ENCODE measurements around the gene PELI2.

Gene PELI2

DNA sequence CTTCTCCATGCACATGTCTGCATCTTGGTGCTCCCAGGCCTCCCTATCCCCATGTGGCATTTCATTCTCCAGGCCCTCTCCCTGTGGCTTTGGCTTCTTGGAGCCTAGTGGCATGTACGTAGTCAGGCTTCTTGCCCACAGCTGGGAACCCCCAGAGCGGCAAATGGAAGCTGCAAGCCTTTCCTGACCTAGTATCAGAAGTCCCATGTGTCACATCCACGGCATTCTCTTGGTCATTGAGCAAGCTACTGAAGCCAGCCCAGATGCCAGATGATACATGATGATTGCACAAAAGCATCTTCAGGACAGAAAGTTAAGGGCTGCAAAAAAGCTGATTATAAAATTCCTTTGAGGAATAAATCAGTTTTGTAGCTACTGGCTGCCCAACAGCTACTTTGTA lies 154.9 kb downstream of the PELI2 start:
- Histone ChIP-seq H3K4me3 (no peak overlapping the region), H3K27ac (peak overlapping the region in 6 of 21 experiments; percentile 5 to 77 (median 22))

DNA sequence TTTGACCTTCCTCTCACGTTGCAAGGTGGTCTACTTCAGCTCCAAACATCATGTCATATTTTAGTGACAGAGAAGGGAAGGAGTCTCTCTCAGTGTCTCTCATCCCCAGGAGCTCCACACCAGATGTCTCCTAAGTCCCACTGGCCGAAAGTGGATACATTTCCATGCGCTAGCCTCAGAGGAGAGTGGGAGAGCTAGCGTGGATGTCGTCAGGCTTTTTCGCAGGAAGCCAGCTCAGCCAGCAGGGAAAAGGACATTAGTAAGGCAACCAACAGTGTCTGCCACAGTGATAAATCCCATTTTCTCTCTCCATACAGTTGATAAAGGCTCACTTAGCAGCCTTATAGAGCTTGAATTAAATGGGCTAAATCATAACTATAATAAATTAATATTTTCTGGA lies 155.7 kb downstream of the PELI2 start:
- Histone ChIP-seq H3K4me3 (no peak overlapping the region), H3K27ac (peak overlapping the region in 2 of 21 experiments; percentile 30 to 64)

DNA sequence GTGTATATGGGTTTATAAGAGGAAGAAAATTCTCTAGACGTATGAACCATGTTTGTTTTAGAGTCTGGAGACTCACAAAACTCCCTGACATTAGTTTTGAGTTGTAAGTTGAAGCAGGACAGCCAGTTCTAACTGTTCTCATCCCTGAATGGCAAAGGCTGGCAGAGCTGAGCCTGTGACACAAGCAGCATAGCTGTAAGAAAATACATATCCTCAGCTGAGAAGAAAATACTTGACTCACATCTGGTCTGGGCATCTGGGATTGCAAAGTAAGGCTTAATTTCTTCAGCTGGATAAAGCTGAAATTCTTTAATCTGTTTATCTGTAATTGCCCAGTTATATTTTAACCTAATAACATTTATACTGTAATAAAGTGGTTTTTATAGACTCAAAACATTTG lies 156.3 kb downstream of the PELI2 start:
- peak overlapping the region in 1 of 21 experiments; percentile 64 for H3K27ac ChIP-seq
- no peak overlapping the region for H3K4me3 ChIP-seq

DNA sequence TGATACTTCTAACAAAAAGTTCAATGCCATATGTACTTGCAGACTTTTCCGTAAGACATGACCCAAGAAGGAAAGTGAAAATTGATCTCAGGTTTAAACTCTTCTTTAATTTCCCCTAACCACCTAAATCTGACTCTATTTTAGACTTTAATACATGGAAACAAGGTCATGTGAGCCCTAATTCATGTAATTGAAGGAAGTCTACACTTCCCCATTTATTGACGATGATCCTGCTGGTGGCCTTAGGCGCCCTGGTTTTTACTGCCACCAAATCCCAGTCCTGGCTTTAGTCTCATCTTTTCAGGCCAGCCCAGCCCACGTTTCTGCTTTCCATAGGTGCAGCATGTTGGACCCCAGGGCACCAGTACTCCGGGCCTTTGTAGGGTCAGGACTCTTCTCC lies 157.9 kb downstream of the PELI2 start:
- H3K4me3 ChIP-seq: no peak overlapping the region
- H3K27ac ChIP-seq: no peak overlapping the region

DNA sequence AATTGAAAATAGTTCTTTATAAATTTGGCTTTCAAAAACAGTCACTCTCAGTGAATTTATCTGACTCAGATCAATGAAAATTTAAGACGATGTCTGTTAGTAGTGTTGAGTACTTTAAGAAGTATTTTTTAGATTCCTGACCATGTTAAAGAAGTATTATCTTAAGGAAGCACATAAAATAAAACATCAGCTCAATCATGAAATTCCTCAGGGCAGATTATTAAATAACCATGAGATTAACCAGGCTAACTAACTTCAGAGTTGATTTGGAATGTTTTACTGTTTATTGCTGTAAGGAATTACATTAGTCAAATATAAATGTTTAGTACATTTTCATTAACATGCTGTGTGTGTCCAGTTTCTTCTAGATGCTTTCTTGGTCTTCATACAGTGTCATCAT lies 160.2 kb downstream of the PELI2 start:
- H3K4me3 ChIP-seq: no peak overlapping the region
- no peak overlapping the region for H3K27ac ChIP-seq

DNA sequence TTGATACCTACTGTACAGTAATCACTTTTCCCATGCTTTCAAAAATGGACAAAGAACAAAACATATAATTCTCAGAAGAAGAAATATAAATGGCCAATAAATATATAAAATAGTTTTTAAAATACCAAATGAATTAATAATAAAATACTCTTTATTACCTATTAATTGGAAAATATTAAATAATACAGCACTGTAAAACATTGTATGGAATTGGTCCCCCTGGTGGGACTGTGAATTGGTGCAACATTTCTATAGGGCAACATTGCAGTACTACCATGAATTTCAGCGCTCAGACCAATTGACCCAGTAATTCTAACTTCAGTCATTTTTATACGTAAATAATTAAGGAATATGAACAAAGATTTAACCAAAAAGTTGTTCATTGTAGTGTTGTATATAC lies 162.6 kb downstream of the PELI2 start:
- Histone ChIP-seq H3K4me3 (no peak overlapping the region), H3K27ac (no peak overlapping the region)

DNA sequence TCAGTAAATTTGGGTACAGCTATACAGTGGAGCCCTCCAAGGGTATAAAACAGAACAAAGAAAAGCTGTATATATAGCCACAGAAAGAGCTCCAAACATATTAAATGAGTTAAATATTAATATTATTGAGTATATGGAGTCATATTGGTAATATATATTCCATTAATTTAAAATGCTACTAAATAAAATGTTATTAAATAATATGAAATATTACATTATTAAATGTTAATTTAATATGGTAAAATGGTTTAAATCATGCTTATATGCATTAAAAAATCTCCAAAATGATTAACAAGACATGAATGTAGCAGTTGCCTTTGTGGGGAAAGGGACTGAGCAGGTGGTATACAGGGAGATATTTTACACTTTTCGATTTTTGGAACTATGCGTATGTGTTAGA lies 164.0 kb downstream of the PELI2 start:
- Histone ChIP-seq H3K4me3 (no peak overlapping the region), H3K27ac (no peak overlapping the region)

DNA sequence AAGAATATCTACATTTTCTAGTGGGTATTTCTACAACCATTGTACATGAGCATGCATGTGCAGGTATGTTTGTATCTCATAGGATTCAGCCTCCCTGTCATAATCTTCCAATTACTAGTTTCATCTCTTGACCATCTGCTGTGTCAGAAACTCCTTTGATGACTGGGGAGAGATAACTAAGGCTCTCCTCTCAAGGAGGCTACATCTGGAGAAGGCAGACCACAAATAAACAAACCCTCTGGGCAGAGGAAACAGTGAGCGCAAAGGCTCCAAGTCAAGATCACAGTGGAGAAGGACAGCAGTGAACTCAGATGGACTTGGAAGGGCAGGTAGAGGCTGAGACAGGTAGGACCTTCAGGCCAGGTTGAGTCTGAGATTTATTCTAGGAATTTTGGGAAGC lies 166.4 kb downstream of the PELI2 start:
- Histone ChIP-seq H3K4me3 (no peak overlapping the region), H3K27ac (no peak overlapping the region)

DNA sequence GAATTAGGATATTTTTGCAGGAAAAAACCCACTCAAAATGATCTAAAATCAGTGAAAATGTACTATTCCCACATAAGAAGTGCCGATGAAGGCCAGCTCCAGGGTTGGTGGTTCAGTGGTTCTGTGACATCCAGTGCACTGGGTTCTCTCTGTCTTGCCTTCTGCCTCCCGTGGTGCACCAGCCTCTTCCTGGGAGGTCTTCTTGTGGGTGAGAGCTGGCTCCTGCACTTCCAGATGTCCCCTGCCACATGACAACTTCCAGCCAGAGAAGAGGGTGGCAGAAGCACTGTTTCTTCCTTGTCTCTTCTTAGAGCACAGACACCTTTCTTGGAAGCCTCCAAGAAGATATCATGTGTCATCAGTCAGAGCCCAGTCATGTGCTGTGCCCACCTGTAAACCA lies 170.9 kb downstream of the PELI2 start:
- no peak overlapping the region for H3K27ac ChIP-seq
- H3K4me3 ChIP-seq: no peak overlapping the region

DNA sequence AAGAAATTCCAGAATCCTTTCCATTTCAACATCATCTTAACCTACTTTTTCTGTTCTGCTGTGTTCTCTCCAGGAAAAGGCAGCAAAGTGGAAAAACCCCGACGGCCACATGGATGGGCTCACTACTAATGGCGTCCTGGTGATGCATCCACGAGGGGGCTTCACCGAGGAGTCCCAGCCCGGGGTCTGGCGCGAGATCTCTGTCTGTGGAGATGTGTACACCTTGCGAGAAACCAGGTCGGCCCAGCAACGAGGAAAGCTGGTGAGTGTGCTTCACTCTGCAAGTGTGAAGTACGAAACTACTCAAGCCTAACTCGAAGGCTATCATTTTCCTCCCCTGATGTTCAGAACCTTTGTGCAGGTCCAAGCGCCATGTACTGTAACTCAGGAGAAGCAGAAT lies 172.0 kb downstream of the PELI2 start:
- Histone ChIP-seq H3K4me3 (no peak overlapping the region), H3K27ac (no peak overlapping the region)

DNA sequence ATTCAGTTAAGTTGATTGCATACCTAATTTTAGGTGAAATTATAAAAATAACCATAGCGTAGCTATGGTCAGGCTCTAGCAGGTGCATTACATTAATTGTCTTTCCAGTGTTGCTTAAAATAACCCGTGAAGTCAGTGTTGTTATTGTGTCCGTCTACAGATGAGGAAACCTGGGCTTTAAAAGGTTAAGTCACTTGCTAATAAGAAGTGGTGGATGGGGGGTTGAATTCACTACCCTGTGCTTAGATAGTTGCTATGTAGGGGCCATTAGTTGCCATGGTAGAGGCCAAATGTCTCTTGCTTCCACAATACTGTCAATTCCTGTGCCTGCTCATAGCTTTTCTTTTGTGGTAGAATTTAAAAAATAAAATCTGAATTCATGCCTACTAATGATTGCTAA lies 174.8 kb downstream of the PELI2 start:
- no peak overlapping the region for H3K4me3 ChIP-seq
- no peak overlapping the region for H3K27ac ChIP-seq

DNA sequence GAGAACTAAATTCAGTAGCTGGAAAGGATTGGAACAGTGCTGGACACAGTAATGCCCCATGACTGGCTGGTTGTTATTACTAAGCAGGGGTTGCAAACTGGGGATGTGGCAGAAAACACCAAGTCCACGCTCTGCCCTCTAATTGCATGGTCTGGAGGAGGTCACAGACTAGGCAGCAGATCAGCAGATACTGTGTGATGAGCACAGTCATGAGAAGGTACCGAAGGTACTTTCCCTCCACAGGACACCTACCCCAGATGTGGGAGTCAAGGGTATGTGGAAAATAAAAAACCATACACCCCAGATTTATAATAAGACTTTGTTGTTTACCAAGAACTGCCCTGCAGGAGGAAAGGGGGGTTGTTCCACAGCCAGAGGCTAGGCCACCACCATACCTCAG lies 175.3 kb downstream of the PELI2 start:
- no peak overlapping the region for H3K27ac ChIP-seq

DNA sequence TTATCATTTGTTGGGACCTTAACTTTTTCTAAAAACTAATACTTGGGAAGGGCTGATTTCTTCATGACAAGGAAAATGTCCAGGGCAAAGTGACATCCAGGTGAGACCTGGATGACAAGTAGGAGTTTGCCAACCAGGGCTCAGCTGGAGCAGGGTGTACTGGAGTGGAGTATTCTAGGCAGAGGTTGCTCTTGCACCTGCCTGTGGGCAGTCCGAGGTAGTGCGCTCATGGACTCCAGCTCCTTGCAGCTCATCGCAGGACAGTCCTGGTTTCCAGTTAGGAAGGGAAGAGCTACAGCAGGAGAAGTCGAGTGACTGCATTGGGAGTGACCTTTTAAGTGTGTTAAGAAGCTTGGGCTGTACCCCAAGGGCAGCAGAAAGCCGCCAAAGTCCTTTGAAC lies 175.9 kb downstream of the PELI2 start:
- Histone ChIP-seq H3K27ac (no peak overlapping the region), H3K4me3 (no peak overlapping the region)

More for the DNA sequence above, 175.3 kb downstream of the PELI2 start:
- H3K4me3 ChIP-seq: no peak overlapping the region

DNA sequence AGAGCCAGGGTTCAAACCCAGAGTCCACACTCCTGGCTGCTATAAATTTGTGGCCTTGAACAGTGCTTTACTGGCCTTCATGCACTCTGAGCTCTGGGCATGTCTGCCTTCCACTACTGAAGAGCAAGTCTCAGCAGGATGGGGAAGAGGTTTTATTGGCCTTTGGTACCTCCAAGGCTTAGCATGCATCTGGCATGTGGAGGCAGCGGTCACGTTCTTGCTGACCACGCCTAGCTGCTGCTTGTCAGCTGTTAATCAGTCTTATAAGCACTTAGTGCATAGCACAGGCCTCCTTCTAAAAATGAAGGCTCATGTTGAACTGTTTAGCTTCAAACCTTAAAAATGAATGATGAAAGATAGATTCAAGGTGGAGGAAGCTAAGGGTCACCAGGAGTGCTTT lies 177.5 kb downstream of the PELI2 start:
- Histone ChIP-seq H3K27ac (no peak overlapping the region), H3K4me3 (no peak overlapping the region)

DNA sequence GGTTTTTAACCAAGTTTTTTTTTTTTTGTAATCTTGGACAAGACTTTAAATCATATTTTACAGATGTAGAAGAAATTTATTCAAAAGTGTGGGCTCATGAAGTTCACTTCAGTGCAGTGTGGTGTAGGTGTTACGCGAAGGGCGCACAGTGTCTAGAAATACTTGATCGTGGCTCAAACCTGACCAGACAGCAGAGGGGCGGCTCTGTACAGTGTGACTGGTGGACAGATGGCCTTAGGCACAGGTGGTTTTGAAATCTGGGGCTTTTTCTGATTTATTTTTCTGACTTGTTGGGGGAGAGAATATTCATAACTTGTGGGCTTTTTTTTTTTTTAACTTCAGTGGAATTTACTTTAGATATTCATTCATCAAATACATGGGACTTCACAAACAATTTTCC lies 179.2 kb downstream of the PELI2 start:
- Histone ChIP-seq H3K27ac (no peak overlapping the region), H3K4me3 (no peak overlapping the region)

DNA sequence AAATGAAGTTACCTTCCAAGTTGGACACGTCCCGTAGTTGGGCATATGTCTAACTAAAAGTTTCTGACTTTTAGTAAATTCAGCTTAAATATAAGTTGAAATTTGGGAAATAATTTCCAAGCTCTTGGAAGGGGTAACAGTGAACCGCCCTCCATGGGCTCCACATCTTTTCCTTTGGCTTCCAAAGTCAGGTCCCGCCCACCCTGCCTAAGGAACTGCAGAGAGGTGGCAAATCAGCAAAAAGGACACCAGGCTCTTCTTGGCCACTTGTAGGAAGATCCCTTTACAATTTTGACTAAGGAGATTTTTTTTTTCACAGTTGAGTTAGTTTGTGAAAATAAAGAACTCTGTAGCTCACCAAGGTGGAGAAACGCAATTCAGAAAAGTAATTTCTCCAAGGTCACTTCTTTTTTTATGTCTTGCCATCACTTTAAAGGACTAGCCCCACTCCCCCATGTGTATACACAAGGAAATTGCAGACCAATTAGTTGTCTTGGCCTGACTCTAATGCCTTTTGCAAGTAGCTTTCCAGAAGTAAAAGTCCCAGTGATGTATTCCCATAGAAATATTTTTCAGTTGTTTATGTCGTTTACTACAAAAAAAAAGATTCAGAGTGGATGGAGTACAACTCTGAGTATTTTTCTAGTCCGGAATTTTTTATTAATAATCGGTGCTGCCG lies 181.2 kb downstream of the PELI2 start:
- Histone ChIP-seq H3K4me3 (no peak overlapping the region), H3K27ac (no peak overlapping the region)

DNA sequence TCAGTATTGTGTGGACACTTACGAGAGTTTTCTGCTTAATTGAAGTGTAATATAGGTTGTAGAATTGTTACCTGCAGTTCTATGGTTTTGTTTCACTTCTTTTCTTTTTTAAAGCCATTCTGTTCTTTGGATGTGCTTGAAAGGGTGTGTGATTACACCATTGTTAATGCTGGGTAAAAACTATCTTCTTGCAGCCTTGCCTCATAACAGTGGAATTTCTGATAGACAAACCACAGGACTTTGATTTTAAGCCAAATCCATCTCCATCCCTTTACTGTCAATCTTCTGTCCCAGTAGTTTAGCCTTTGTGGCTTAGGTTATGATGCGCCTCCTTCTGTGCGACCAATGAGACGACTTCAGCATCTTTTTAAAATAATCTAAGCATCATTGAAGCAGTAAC lies 182.3 kb downstream of the PELI2 start:
- no peak overlapping the region for H3K27ac ChIP-seq
- H3K4me3 ChIP-seq: no peak overlapping the region

DNA sequence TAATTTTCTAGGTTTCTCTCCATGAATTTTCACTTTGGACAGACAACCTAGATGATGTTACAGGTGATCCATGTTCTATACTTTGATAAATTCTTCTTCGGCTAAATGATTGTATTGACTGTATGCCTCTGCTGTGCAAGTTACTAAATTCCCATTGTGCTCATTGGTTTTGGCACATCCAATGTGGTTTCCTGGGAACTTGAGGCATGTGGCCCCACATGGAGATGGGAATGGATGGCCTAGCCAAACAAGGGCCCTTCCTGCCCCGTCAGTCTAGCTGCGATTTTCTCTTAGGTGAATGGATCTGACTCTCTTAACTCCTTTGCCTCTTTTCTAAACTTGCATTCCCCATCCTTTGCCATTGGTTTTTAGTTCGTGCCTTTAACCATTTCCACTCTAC lies 186.2 kb downstream of the PELI2 start:
- no peak overlapping the region for H3K4me3 ChIP-seq
- no peak overlapping the region for H3K27ac ChIP-seq

DNA sequence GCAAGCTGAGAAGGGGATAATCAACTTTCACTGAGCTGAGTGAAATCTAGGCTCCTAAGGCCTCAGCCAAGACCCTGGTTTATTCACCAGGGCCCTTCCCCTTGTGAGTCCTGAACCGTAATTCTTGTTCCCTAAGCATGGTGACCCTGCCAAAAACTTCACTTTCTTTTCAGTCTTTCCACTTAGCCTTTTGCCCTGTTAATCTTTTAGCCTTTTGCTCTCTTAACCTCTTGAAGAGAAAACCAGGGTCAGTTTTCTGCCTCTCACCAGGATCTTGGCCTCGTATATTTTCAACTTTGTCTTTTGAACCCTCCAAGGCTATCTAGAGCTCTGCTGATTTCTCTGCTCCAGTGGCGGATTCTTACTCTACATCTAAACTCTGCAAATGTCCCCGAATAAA lies 191.0 kb downstream of the PELI2 start:
- Histone ChIP-seq H3K27ac (no peak overlapping the region), H3K4me3 (no peak overlapping the region)

DNA sequence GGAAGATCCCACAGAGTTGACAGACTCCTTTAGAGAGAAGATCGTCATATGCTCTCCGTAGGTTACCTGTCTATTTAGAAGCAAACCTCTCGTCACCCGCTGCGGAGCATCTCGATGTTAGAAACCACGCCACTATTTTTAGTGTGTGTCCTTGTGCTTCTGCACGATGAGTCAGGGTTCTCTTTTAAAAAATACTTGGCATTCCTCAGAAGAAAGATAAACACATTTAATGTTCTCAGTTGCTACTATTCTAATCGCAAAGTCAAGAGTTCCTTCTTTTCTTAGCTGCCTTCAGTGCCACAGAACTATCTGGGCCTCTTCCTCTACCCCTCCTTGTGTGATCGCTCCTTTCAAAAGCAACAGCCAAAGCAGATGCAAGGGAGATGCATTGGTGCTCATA lies 192.4 kb downstream of the PELI2 start:
- Histone ChIP-seq H3K4me3 (no peak overlapping the region), H3K27ac (no peak overlapping the region)

DNA sequence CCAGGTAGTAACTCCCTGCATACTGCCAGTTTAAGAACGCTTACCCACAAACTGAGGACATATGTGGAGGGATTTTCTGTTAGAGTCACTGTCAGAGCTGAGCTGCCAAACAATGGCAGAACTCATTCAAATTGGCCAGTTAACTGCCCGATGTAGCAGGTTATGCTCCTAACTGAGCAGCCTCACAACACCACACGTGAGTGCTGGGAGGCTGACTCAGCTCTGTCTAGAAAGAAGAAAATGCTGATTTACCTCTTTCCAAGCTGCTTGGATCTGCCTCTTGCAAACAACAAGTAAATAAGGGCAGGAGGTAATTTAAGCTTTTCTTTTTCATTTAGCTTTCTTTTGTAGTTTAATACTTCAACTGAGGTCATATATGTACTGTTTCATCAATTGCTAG lies 195.6 kb downstream of the PELI2 start:
- Histone ChIP-seq H3K4me3 (no peak overlapping the region), H3K27ac (no peak overlapping the region)

DNA sequence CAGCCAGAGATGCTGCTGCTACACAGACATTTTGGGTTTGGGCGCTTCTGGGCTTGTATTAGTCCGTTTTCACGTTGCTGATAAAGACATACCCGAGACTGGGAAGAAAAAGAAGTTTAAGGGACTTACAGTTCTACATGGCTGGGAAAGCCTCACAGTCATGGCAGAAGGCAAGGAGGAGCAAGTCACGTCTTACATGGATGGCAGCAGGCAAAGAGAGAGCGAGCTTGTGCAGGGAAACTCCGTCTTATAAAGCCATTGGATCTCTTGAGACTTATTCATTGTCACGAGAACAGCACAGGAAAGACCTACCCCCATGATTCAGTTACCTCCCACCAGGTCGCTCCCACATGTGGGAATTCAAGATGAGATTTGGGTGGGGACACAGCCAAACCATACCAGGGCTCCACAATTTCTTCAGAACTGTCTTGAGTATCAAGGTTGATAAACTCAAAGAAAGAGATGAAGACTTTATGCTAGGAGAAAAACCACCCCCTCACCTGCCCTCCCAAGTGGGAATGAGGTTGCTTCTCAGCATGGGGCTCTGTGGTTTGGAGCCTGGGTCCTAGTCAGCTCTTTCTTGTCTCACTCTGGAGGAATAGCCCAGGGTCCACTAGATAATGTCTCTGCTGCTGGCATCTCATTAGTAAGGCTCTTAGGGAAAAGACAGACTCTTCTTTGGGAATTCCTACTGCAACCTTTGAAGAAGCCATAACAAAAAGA lies 200.3 kb downstream of the PELI2 start:
- Histone ChIP-seq H3K4me3 (no peak overlapping the region), H3K27ac (no peak overlapping the region)
